ENCODE data around the gene LCN10. TPM values are rescaled to one million over a fixed set of nuclear protein-coding genes. Genes with fewer than 3 reads are reported as not detected.

Gene LCN10
- total RNA-seq, 4 donors from 2014 or later: 0.61 to 5.7 (median 1.7) TPM; not detected in 1

GRCh38 chr9:136759436-136760325 is 16.9 kb upstream of the LCN10 start:
- no peak for DNase-seq (ENCODE audit: low spot score in 2 of 2)
- no peak for TF ChIP-seq POLR2A (IDR thresholded peaks at IDR 0.05)
- TF ChIP-seq, protein P1, sequence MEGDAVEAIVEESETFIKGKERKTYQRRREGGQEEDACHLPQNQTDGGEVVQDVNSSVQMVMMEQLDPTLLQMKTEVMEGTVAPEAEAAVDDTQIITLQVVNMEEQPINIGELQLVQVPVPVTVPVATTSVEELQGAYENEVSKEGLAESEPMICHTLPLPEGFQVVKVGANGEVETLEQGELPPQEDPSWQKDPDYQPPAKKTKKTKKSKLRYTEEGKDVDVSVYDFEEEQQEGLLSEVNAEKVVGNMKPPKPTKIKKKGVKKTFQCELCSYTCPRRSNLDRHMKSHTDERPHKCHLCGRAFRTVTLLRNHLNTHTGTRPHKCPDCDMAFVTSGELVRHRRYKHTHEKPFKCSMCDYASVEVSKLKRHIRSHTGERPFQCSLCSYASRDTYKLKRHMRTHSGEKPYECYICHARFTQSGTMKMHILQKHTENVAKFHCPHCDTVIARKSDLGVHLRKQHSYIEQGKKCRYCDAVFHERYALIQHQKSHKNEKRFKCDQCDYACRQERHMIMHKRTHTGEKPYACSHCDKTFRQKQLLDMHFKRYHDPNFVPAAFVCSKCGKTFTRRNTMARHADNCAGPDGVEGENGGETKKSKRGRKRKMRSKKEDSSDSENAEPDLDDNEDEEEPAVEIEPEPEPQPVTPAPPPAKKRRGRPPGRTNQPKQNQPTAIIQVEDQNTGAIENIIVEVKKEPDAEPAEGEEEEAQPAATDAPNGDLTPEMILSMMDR (IDR thresholded peaks at IDR 0.05): no peak
- intact Hi-C loops (cut with DNase I; ENCODE audit: low total_unique reads): no loop called here
- 75 to 82% methylated on average over 23 to 26 of the region's 27 CpGs for WGBS, 2 donors
- no peak overlapping the region for H3K4me3 ChIP-seq (ENCODE audit: low read depth, poor library complexity, severe bottlenecking)

- H3K4me3 ChIP-seq (ENCODE audit: low read depth, poor library complexity, severe bottlenecking): no peak overlapping the region
- TF ChIP-seq, protein P1 (IDR thresholded peaks at IDR 0.05): no peak
- TF ChIP-seq POLR2A (IDR thresholded peaks at IDR 0.05): no peak
- intact Hi-C loops (cut with DNase I; ENCODE audit: low total_unique reads): no loop called here
- no peak for DNase-seq (ENCODE audit: low spot score in 2 of 2)
- WGBS, 2 donors: 78 to 100% methylated on average over 6 to 8 of the region's 9 CpGs
Measured at GRCh38 chr9:136759001-136759400, 16.3 kb upstream of the LCN10 start.

- no peak for TF ChIP-seq POLR2A (IDR thresholded peaks at IDR 0.05)
- TF ChIP-seq, protein P1 (IDR thresholded peaks at IDR 0.05): no peak
- no peak overlapping the region for H3K4me3 ChIP-seq (ENCODE audit: low read depth, poor library complexity, severe bottlenecking)
- no peak for DNase-seq (ENCODE audit: low spot score in 2 of 2)
- intact Hi-C loops (cut with DNase I; ENCODE audit: low total_unique reads): no loop called here
- 52 to 80% methylated on average over 3 to 11 of the region's 20 CpGs for WGBS, 2 donors
Measured at GRCh38 chr9:136757751-136758140, 15.0 kb upstream of the LCN10 start.

DNA sequence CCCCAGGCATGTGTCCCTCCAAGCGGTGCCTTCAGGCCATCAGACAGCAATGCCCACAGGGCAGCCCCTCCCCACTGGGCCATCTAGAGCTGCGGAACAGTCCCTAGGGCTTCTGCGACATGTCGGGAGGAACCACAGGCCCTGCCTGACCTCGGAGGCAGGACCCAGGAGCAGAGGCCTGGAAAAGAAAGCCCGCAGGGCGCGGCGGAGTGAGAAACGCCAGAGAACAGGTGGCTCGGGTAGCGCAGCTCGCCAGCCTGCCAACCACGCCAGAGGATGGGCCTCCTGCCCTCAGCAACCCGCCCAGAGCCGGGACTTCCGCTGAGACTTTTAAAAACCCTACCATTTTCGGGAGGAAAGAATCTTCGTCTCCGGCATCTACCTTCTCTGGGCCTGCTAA is 14.6 kb upstream of the LCN10 start:
- no peak for DNase-seq (ENCODE audit: low spot score in 2 of 2)
- TF ChIP-seq, protein P1 (IDR thresholded peaks at IDR 0.05): no peak
- no peak for TF ChIP-seq POLR2A (IDR thresholded peaks at IDR 0.05)
- no peak overlapping the region for H3K4me3 ChIP-seq (ENCODE audit: low read depth, poor library complexity, severe bottlenecking)
- intact Hi-C loops (cut with DNase I; ENCODE audit: low total_unique reads): no loop called here
- 83 to 86% methylated on average over 15 to 16 of the region's 20 CpGs for WGBS, 2 donors

DNA sequence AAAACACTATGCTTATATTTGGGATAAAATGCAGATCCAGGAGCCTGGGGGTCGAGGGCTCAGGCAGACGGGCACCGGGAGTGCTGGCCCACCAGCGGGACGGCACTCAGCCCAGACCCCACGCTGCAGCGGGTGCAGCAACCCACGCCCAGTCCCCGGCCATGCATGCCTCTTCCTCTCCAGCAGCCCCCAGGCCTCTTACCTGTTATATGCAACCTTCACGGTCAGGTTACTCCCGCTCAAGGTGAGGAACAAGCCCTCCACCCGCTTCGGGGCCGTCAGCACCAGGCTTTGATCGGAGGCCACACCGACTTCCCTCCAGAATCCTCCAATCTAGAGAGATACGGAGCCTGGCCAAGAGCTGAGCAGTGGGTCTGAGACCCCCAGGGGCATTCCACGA is 14.1 kb upstream of the LCN10 start:
- WGBS, 2 donors: 84 to 87% methylated on average over 18 of the region's 18 CpGs

More for the DNA sequence above, 14.1 kb upstream of the LCN10 start:
- no peak for DNase-seq (ENCODE audit: low spot score in 2 of 2)
- intact Hi-C loops (cut with DNase I; ENCODE audit: low total_unique reads): no loop called here
- no peak overlapping the region for H3K4me3 ChIP-seq (ENCODE audit: low read depth, poor library complexity, severe bottlenecking)
- TF ChIP-seq POLR2A (IDR thresholded peaks at IDR 0.05): no peak
- TF ChIP-seq, protein P1 (IDR thresholded peaks at IDR 0.05): no peak

Data from lower leg skin (tissue), 4 donors.